Metanephros (tissue), 1 donor: ENCODE measurements around the gene KIF21A. TPM values are rescaled to one million over a fixed set of nuclear protein-coding genes. Genes with fewer than 3 reads are reported as not detected.

Experiments
- total RNA-seq: library from RNA; depleted of rRNA; stranded (reverse); fragments of >200 nt; gene quantifications from one replicate; pipeline ENCODE4 v1.2.3, GENCODE V29; 2014

Gene KIF21A
- 27.0 TPM for total RNA-seq

GRCh38 chr12:39443081-39443928 lies at the start of gene KIF21A:
KIF21A (minus strand) TSS chr12:39443120; CDS start chr12:39442970, 150 bp downstream.

Other genes starting within 250 kb of the KIF21A start
- gene ABCD2, start 176.7 kb upstream of the KIF21A start, total RNA-seq, result 0.12 TPM